NCI-H187 (cell line): ENCODE measurements around the gene THUMPD3.
A peak's percentile ranks its signal among the peaks of the same experiment; 100 is the strongest.

ENCODE experiments used
- DNase-seq, 2 experiments: peaks; one replicate each; lab custom pipeline; 2025; lab: John Stamatoyannopoulos, UW

The THUMPD3 gene

DNA sequence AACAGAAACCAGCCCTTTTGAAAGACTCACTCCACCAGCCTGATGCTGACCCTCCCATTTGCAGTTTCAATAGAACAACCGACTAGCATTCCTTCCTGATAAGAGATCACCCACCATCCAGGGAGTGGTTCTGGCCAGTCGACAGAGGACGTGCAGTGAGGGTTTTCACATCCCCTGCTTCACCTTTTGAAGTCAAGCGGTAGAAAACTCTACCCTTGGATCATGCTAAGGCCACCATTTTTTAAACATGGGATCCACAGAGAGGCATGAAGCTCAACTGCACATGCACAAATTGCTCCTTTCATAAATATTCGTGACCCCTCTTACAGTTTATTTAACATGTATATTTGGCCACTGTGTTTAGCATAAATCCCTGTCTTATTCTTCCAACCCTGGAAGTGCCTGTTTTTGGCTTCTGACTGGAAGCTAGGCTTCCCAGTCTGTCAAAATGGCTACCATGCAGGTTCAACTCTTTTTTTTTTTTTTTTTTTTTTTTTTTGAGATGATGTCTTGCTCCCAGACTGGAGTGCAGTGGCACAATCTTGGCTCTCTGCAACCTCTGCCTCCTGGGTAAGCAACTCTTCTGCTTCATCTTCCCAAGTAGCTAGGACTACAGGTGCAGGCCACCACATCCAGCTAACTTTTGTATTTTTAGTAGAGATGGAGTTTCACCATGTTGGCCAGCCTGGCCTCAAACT is 1.0 kb upstream of the THUMPD3 start:
- no peak for DNase-seq

DNA sequence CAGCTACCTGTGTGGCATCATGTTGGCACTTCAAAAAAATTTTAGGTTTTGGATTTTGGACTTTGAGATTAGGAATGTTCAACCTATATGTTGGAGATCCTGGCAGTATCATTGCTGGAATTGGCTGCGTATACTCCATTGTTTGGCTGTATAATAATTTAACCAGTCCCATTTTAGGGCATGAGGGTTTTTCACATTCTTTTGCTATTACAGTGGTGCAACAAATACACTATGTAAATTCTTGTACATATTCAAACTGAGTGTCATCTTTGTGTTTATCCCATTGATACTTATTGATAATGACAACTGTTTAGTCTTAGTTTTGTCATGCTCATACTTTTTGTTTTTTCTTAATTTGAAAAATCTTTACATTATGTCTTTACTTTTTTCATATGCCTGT is 6.7 kb downstream of the THUMPD3 start:
- DNase-seq, result no peak

DNA sequence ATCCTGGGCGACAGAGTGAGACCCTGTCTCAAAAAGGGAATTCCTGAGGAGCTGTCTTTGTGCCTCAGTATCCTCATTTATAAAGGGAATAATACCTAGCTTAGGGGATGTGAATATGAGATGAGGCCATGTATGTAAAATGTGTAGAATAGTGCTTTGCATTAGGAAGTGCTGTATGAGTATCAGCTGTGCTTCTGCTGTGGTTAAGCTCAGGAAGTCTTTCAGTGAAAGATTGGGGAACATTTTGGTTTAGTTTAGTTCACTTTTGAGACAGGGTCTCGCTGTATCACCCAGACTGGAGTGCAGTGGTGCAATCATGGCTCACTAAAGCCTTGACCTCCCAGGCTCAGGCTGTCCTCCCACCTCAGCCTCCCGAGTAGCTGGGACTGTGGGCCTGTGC is 10.6 kb downstream of the THUMPD3 start:
- no peak for DNase-seq

DNA sequence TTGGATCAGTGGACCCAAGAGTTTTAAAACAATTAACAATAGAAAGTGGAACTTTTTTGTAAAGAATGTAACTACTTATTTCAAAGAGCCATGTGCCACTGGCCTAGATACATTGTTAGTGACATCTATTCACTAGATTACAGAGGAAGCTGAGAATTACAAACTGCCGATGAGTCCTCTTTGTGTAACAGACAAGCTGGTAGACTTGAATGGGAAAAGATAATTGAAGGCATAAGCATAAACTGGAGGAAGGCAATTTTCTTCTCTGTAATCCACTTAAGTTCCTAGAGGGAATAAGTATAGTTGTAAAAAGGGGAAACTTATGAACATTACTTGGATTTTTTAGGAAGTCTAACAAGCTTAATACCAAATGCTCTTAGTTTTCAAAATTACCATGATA is 15.1 kb downstream of the THUMPD3 start:
- no peak for DNase-seq

DNA sequence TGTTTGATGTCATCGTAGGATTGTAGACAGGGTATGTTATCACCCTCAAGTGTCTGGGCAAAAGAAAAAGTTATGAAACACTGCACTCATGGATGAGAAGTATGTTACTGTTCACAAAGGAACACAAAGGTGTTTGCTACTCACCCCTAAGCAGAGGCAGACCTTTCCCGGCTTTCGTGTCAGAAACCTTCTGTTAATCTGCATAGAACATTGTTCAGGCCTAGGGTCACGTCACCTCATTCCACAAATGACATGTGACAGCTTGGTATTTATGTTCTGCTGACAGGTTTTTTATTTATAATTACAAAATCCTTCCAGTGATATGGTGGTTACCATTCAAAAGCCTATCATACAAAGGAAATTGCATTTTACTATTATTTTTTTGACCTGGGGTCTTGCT is 16.5 kb downstream of the THUMPD3 start:
- no peak for DNase-seq

DNA sequence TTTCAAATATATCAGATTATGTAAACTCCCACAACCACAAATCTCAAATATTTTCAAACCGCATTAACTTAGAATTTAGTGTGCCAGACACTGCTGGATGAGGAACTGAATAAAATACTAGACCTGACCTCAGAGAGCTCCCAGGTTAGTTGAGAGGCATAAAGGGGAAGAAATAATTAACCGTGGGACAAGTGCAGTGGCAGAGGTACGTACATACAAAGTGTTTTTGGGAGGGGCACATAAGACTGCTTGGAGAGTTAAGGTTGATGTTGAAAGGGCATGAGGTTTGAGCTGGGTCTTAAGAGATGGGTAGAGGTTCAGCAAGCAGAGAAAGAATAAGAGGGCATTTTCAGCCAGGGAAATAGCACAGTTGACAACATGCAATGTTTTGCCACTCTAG is 17.2 kb downstream of the THUMPD3 start:
- no peak for DNase-seq

DNA sequence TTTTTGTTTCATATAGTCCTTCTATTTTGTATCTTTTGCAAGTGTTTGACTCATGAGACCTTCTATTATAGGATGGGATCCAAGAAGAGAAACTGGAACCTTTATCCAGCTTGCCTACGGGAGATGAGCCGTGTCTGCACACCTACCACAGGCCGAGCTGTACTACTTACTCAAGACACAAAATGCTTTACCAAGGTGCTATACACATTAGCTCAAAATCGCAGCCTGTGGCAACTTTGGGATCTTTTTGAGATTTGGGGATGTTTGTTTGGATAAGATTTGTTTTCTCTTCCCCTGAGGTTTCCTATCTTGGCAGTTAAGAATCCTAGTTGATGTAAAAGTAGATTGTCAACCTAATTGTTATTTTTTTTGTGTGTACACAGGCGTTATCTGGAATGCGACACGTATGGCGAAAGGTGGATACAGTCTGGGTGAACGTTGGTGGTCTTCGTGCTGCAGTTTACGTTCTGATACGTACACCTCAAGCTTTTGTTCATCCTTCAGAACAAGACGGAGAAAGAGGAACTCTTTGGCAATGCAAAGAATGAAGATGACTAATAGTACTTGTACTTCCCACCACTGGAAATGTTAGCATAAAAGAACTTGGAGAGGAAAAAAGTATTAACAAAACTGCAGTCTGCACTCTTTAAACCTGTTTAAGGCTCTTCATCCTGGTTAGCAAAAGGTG is 21.4 kb downstream of the THUMPD3 start:
- DNase-seq, result no peak

DNA sequence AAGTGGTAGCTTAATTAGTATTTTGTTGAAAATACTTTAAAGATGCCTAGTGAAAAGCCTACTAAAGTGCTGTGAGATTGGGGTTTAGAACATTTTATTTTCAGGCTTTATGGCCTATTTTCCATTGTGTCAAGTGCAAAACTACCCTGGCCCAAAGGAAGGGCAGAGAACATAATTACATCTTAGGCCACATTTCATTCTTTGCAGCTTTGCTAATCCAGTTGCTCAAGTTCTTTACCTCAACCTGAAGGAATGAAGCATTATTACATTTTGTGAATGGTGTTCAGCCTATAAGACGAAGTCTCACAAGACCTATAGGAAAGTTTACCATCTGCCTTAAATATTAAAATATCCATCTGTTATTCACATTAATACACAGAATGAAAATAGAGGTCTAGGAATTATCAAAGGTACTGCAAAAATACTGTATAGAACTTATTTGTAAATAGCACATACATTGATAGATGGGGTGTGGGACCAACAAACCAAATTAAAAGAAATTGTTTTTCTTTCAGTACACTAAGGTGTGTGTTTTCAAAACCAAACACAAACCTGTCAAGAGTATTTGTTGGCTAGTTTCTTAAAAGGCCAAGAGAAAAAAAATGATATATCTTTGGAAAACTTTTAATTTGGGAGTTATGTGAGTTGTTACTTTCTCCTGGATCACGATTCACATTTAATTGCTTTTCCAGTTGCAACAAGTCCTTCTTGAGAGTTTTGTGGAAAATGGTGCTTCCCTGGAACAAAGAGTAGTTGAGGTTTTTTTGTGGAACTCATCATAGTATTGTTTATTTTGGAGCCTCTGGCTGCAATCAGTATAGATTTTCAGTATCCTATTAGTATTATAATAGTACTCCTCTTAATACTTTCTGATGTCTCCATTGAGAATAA is 22.6 kb downstream of the THUMPD3 start:
- no peak for DNase-seq

DNA sequence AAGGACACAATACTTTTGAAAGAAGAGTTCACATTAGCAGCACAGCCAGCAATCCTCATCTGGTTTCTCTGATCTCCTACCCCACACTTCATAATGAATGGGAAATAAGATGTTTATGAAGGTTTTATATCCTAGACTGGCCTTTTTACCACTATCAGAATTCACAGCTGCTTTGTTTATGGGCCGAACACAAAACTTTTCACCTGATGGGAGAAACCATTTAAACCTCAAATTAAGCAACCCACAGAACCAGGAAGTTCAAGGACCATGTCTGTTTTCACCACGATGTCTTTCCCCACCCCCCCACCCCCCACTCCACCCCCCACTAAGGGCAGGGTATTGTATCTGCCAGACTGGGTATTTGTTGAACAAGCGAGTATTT is 23.2 kb downstream of the THUMPD3 start:
- DNase-seq, result no peak

DNA sequence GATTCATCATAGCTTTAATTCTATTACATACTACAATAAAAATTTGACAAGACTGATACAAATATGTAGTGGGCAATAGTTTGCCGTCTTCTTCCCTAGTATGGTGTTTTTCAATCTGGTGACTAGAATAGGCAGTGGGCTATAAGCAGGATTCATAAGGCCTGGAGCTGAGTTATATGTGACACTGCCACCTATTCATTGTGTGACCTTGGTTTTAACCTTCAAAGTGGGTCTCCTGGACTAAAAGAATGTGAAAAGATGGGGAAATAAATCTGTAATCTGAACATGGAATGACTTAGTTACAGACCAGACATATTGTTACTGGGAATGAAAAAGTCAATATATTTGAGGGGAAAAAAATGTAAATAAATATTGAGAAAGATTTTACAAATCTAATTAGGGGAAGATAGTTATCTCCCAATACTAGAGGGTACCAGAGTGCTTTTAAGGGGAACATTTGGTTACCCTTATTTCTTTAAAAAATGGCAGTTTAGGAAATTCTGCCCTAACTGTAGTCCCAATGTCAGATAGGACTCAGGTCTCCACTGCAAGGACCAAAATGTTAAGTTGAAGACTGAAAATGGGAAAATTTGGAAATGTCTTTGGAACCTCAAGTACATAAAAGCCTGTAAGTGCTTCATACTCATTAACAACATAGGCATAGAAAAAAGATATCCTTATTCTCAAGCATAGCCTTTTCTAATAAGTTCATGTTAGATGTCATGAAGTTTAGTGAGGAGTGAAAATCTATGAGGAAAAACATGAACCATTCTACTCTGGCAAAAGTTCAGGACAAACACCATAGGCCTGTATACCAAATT is 23.9 kb downstream of the THUMPD3 start:
- DNase-seq, result no peak

DNA sequence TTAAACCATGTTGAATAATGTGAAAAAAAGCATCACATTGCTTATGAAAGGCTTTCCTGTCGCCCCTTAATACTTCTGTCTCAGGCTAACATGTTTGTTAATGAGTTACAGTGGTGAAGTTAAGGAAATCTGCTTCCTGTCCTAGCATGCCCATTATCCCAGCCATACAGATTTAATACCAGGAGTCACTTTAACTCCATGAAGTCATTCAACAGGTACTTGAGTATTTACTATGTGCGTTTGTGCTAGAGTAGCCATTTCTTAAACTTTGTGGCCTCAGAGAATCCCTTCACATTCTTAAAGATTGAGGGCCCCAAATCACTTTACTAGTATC is 24.4 kb downstream of the THUMPD3 start:
- no peak for DNase-seq

DNA sequence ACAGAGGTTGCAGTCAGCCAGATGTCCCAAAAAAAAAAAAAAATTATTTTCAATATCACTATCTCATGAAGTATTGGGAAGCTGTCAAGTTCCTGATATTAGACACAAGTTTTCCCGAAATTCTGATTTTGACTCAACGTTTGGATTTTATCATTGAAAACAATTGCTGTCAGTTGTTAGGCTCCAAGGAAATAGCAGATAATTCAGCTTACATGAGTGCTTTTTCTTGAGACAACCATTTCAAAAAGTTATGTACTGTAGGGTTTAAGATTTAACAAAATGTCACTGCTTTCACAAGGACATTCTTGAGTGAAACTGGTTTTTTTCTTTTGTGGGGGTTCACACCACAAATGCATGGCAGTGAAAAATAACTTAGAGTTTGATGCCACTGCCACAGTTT is 25.3 kb downstream of the THUMPD3 start:
- no peak for DNase-seq

DNA sequence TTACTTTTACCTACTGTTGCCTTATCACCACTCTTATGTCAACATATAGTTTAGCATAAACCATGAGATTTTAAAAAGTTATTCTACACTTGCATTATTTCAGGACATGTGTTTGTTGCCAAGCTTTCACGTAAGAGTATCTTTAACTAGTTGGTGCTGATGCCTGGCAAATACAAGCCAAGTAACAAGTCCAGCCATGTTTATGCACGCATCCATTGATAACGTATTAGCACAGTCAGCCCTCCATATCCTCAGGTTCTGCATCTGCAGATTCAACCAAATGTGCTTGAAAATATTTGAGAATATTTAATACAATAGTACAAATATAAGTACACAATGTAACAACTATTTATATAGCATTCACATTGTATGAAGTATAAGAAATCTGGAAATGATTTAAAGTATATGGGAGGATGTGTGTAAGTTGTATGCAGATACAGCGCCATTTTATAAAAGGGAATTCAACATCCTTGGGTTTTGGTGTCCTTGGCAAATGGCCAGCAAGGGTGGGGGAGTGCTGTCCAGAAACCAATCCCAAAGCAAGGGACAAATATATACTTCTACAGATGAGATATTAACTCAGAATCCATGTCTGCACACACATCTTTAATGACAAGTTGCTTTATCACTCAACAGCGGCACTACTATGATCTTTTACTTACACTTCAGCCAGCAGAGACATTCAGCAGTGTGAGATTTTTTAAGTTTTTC is 25.9 kb downstream of the THUMPD3 start:
- DNase-seq, result no peak

DNA sequence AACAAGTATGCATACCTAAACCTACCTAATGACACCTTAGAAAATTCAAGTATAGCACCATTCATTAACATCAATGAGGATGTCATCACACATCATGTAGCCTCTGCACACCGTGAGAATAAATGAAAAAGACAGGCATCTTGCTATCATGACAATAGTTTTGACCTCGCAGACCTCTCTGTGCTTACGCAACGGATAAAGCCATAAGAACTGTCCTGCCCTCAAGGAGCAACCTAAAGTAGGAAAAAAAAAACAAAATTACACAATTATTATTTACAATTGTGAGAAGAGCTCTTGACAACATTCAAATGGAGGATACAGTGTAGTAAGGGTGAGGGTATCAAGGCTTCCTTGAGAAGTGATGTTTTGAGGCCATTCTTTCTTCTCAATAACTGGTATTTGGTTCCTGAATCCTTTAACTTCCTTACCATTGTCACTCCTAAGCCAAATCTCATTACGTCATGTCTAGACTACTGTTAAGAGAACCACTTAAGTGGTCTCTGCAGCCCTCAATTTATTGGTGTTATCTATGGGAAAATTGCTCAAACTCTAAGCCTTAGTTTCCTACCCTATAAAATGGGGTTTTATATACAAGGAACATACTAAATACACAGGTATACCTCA is 27.5 kb downstream of the THUMPD3 start:
- no peak for DNase-seq

DNA sequence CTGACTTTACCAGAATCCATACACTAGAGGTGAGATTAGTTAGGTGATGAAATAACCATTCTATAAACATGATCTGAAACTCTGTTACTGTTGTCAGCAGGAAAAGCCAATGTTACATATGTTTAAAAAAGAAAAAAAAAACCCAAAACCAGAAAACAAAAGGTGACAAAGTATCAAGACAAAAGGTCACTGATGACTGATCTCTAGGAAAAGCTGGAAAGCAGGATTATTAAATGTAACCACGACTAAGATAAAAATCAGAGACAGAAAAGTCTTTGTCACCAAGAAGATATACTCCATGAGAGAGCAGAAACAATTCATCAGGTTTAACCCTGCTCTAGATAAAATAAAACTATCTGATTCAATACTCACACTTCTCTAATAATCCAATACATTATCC is 29.2 kb downstream of the THUMPD3 start:
- DNase-seq, result no peak

DNA sequence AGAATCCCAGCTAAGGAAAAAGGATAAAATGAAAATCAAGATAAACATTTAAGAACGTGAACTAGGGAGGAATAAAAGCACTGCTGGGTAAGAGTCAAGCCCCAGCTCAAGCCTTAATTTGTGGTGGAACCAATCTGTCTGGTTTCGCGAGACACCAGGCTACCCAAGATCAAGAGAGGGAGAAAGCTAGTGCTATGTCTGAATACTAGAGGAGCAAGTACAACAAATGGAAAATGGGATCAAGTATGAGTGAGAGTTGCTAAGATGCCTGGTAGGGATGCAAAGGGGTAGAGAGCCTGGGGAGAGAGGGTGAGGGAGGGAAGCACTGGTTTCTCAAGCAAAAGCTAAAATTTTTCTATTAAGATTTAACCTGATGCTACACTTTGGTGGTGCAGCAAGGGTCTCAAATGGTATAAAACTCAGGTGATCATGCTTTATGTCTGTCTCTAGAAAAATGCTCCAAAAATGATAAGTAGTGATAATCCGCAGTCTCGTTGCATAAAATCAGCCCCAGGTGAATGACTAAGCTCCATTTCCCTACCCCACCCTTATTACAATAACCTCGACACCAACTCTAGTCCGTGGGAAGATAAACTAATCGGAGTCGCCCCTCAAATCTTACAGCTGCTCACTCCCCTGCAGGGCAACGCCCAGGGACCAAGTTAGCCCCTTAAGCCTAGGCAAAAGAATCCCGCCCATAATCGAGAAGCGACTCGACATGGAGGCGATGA is 32.9 kb downstream of the THUMPD3 start:
- DNase-seq, result no peak

DNA sequence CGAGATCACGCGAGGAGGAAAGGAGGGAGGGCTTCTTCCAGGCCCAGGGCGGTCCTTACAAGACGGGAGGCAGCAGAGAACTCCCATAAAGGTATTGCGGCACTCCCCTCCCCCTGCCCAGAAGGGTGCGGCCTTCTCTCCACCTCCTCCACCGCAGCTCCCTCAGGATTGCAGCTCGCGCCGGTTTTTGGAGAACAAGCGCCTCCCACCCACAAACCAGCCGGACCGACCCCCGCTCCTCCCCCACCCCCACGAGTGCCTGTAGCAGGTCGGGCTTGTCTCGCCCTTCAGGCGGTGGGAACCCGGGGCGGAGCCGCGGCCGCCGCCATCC is 33.4 kb downstream of the THUMPD3 start:
- peak; percentile 79 to 88 for DNase-seq

DNA sequence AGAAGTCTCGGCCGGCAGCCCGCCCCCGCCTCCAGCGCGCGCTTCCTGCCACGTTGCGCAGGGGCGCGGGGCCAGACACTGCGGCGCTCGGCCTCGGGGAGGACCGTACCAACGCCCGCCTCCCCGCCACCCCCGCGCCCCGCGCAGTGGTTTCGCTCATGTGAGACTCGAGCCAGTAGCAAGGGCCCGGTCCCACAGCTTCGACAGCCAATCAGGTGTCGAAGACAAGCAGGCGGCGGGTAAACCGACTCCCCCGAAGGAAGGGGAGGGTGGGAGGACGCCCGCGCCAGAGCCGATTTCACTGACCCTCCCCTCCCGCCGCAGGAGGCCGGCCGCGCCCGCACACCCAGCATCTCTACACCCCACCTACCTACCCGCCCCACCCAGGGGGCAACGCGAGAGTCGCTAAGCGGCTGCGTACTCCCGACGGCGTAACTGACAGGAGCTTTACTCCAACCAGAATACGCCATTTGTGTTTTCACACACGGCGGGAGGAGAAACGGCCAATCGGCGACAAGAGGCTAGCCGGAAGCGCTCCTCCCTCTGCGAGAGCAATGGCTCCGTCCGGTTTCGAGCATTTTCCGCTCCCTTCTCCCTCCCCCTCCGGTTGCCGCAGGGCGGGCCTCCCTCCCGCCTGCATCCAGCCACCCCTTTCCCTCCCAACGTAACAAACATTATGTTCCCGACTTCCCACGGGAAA is 33.9 kb downstream of the THUMPD3 start:
- DNase-seq, result peak; percentile 93 to 95

DNA sequence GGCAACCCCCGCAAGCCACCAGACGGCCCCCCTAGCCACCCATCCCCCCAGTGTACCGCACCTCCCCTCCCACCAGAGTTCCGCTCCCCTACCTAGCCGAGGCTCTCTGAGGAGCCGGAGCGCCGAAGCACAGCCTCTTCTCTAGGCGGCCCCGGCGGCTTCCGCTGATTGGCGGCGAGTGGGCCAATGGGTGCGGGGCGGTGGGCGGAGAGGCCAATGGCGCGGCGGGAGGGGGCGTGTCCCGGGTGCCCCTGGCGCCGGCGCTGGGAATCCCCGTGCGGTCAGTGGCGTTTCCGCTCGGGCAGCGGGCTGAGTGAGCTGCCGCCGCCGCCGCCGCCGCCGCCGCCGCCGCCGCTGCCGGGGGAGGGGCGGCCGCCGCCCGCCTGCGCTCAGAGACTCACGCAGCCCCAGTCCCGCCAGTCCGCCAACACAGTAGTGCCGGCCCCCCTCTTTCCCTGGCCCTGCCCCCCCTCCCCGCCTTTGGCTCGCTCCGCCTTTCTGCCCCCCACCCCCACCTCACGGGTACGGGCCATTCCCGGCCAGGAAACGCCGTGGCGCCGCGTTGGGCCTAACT is 34.6 kb downstream of the THUMPD3 start, which contains the start of gene SETD5:
SETD5 (plus strand) TSS at position 284 of the 574 bp plus-strand sequence. CDS start 31,324 bp downstream, outside the sequence.
- peak; percentile 52 to 67 for DNase-seq
